Activated naive CD4-positive, alpha-beta T cell treated with anti-CD3 and anti-CD28 coated beads, Interleukin-2, amount 50 U/mL, for 16 hours (primary cell): Measurements from ENCODE around the gene POLR2B.
"Not testable (repeated sequence)": the region's sequence is repeated elsewhere in the genome, so short reads cannot be mapped to it uniquely, and the experiment has no call there.

ENCODE experiments used
- DNase-seq: peaks from one replicate; pipeline ENCODE4 v3.0.0-alpha.2; 2020

Gene POLR2B

DNA sequence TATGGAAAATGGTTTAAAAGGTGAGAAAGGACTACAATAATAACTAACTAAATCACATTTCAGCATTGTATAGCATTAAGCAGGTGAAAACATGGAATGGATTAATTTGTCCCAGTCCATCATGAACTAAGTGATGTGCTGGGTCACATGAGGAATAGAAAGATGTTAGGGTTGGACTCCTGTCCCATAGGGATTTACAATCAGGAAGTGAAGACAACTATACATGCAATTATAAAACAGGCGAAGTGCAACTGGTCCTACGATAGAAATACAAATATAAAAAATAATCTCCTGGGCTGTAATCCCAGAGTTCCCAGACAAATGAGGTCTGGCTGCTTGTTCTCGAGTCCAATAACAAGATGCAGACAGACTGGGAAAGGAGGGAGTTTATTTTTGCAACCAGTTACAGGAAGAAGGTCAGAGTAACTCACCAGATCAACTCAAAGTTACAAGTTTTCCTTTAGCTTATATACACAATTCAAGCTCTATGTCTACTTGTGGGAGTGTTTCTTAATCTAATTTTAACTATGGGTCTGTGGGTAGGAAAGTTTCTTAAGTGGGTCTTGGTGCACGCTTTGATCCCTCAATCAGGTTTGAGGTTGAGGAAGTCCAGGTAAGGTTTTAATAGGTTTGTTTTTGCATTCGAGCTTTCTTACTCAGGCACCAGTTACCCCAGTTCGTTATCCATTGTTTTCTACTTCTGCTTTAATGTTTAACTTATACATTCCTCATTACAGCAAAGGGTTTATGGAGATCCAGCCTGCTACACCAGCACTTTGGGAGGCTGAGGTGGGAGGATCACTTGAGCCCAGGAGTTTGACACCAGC, 81.4 kb downstream of the POLR2B start:
- no peak for DNase-seq

DNA sequence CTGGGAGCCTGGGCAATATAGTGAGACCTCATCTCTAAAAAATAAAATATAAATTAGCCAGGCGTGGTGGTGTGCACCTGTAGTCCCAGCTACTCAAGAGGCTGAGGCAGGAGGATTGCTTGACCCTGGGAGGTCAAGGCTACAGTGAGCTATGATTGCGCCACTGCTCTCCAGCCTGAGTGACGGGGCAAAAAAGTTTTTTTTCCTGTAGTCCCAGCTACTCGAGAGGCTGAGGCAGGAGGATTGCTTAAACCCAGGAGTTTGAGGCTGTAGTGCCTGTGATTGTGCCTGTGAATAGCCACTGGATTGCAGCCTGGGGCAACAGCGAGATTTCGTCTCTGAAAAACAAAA, 82.0 kb downstream of the POLR2B start:
- DNase-seq = not testable (repeated sequence)

DNA sequence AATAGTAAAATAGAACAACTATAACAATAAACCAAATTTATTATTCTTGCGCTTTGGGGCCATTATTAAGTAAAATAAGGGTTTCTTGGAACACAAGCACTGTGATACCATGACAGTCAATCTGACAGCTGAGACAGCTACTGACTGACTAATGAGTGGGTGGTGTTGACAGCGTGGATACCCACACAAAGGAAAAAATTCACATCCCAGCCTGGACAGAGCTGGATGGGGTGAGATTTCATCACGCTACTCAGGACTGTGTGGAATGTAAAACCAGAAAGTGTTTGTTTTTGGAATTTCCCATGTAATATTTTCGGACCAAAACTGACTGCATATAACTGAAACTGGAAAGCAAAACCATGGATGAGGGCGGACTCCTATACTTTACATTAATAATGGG, 82.7 kb downstream of the POLR2B start:
- DNase-seq = no peak

DNA sequence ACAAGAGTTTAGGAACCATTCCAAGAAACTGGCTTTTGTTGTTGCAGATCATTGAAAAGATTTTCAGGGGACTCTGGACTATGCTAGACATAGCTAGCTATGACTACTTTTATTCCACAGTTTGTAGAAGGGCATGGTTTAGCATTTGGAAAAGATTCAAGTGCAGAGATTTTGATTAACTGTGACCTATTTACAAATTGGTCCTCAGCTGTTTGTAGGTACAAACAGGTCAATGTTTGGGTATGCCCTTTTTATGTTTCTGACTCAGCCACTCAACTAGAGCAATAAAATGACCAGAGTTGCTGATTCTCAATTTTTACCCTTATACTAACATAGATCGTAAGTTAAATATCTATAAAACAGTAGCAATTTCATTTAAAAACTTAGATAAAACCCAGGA, 84.8 kb downstream of the POLR2B start:
- DNase-seq = no peak

DNA sequence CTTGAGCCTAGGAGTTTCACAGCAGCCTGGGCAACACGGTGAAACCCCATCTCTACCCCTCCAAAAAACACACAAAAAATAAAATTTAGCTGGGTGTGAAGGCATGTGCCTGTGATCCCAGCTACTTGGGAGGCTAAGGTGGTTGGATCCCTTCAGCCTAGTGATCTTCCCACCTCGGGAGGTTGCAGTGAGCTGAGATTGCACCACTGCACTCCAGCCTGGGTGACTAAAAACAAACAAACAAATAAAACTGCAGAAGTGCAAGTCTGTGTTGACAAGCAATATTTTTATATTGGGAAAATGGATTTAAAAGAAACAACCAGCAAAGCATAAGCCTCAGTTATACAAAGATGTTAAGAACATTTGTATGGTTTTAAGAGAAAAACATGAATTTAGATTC, 85.4 kb downstream of the POLR2B start:
- no peak for DNase-seq

DNA sequence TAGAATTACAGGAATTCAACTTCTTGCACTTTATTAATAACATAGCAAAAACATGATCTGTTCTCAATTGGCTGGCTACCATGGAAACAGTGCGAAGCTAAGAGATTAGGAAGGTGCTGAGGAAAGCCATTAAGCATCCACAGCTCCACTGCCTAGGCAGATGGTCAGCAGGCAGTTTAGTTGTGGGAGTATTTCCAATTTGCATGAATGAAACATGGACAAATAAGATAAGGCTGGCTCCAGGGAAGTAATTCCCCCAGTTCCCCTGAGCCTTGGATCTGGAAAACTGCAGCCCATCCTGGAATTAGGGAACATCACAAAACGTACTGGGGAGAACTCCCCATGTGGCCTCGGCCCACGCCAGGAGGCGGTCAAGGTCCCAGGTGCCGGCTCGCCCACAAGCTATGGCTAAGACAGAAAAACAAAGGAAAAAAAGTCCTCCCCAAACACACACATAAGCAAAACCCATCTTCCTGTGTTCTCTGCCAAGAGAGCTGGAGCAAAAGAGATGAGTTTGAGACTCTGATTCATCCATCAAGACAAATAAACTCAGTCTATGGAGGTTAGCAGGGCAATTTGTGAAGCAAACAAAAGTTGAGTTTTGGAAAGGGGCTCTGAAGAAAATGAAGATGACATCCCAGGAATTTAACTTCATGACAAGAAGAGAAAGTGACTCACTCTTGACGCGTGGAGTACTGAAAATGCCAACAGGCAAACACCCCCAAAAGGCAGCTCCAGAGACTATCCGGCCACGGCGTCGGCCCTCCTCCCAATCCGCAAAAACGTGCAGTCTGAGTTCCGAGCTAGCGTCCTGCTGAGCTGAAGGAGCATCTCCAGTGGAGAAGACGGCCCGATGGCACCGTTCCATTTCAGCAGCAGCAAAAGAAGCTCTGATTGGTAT, 86.4 kb downstream of the POLR2B start:
- no peak for DNase-seq

DNA sequence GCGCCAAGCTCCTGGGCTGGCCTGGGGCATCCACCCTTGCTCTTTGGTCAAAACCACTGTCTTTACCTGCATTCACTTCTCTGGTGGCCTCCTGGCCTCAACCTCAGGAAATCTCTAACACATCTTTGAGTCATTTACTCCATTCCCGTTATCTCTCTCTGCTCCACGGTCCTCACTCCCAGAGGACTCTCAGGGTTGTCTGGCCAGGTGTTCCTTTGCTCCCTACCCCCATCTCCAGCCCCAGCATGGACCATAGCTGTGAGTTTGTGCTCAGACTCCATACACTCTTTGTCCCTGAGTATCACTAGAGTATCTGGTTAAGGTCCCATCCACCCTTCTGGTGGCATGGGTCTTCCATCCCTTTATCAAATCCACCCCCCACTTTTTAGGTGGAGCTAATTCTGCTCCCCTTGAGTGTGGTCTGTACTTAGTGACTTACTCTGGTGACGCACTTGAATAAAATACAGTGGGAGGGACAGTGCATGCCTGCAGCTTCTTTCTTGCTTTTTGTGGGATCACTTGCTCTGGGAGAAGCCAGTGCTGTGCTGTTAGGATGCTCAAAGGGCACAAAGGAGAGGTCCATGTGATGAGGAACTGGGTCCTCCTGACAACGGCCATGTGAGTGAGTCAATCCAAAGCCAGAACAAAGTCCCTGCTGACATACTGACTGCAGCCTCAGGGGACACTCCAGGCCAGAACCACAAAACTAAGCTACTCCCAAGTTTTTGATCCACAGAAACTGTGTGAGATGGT, 87.2 kb downstream of the POLR2B start:
- DNase-seq = no peak

DNA sequence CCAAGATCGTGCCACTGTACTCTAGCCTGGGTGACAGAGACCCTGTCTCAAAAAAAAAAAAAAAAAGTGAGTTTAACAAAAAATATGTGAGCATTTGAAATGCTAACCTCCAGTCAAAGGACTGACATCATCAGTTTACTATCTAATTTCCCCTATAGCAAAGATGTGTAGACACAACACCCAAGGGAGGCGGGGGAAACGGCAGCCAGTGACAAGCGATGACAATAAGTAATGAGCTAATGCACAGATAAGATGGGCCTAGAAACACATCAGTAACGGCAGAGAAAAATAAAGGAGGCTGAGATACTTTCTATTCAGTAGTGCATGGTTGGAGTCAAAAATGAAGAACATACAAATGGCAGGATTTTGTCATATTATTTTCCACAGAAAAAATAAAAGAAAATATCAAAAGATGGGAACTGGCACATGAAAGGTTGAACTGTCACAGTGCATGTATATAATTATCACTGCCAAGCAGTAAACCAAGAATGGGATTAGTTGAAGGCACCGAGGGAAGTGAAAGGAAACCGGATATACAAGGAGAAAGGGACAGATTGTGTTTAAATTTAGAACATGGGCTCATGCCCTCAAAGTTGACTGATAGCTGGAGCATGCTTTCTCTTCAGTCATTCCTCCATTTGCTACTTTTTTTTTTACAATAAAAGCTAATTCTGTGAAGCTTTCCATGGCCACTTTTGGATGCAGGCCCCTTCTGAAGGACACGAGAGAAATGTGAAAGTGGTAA, 89.7 kb downstream of the POLR2B start:
- no peak for DNase-seq

DNA sequence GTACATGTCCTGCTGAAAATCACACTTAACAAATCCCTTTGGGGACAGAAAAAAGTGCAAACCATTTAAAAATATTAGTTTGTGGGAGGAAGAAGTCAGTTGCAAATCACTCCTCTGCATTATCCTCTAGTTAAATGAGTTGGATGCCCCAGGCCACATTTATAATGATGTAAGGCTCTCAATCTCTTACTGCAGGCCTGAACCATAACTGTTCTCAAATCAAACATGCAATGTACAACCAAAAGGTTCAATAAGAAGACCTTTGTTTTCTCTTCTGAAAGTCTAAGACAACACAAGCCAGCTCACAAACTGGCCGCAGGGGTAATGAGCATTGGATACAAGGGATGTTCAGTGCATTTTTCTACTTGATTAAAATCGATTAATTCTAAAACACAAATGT, 91.8 kb downstream of the POLR2B start:
- DNase-seq = no peak

DNA sequence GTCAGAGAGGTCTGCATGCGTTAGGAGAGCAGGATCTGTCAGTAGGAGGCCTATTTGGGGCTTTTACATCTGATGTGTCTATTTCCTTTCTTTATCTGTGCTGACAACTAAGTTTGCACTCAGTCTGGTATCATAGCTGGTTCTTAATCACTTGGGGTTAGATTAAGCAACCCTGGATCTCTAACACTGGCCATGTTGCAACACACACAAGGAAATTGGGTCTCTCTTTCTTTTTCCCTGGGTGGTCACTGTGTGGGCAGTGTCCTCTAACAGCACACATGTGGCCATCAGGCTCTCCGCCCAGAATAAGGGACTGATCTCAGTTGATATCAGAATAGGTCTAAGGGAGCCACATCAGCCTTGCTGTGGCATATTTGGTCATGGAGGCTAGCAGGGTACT, 92.6 kb downstream of the POLR2B start:
- DNase-seq = no peak

DNA sequence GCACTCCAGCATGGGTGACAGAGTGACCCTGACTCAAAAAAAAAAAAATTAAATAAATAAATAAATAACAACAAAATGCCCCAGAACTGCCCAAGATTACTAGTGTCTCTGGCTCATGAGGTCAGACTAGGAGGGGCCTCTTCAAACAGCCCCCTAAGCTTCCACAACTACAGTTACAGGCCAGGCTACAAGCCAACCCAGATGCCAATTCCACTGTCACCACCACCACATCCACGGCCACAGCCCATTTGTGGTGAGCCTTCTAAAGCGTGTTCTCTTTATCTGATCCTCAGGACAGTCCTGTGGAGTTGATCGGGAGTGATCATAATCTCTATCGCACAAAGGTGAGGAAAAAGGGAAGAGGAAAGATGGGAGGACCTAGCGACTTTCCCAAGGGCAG, 94.9 kb downstream of the POLR2B start:
- DNase-seq = no peak

DNA sequence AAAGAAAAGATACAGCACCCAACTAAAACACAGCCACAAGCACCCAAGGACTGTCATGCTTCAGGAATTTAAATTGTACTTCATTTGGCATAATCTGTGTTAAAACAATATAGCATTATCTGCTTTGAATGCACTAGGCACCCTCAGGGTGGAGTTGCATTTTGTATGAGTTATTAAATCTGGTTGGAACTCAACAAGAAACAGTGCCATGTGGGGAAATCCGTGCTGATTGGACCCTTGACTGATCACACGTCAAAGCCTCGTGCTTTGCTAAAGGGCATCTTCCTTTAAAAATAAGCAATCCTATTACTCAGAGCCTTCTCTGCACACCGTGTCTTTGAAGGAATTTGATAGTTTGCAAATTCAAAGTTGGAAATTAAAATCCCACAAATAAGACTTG, 96.0 kb downstream of the POLR2B start:
- no peak for DNase-seq

DNA sequence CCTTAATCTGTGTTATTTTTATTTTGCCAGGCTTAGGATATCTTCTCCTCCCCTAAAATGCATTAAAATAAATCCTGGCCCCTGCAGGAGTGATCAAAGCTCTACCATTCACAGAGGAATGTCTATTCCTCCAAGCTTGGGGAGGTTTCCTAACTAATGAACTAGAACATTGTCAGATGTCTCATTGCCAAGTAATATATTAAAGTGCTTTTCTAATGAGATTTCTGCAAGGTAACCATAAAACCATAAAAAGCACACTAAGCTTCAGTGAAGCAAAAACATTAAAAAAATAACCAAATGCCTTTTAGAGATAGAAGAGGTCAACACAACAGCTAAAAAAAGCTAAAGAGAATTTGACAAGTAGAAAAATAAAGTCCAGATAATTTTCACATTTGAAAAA, 96.7 kb downstream of the POLR2B start:
- DNase-seq = no peak

DNA sequence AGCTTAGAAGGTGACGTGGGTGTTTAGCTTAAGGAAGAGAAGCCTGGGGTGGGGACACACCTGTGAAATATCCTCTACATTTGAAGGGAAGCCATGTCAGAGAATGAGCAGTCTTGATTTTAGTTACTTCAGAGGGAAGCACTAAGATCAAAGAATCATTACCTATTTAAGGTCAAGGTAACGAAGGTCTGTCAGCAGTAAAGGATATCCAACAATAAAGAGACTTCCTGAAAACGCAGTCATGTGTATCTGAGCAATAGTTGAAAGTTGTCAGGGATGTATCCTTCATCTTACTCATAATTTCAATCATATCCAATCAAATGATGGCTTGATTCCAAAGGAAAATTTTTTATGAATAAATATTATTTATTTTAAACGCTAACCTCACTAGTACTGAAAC, 98.0 kb downstream of the POLR2B start:
- DNase-seq = no peak

DNA sequence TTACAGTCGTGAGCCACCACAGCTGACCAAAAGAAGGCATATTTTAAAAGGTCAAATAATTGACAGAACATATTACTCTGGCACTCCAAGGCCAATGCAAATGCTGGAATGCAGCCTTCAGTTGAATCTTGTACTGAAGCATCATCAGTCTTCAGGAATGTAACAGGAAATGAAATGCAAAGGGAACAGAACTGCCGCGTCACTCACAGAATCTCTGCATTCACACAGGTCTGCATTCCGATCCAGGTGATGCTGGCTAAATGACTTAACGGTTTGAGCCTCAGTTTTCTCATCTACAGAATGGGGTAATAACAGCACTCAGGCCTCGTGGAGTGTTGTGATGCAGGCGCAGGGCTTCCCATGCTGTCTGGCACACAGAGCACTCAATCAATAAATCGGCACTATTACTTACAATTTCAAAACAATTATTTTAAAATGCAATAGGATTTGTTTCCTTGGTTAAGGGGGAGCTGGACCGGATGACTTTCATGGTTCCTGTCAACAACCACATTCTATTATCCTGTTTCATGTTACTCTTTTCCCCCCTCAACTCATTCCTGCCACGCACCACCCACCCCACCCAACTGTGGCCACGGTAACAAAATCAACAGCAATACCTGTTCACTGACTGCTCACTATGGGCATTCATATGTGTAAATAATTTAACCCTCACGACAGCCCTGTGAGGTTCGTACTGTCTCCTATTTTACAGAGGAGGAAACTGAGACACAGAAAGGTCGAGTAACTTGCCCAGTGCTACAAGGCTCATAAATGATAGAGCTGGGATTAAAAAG, 99.1 kb downstream of the POLR2B start:
- no peak for DNase-seq

DNA sequence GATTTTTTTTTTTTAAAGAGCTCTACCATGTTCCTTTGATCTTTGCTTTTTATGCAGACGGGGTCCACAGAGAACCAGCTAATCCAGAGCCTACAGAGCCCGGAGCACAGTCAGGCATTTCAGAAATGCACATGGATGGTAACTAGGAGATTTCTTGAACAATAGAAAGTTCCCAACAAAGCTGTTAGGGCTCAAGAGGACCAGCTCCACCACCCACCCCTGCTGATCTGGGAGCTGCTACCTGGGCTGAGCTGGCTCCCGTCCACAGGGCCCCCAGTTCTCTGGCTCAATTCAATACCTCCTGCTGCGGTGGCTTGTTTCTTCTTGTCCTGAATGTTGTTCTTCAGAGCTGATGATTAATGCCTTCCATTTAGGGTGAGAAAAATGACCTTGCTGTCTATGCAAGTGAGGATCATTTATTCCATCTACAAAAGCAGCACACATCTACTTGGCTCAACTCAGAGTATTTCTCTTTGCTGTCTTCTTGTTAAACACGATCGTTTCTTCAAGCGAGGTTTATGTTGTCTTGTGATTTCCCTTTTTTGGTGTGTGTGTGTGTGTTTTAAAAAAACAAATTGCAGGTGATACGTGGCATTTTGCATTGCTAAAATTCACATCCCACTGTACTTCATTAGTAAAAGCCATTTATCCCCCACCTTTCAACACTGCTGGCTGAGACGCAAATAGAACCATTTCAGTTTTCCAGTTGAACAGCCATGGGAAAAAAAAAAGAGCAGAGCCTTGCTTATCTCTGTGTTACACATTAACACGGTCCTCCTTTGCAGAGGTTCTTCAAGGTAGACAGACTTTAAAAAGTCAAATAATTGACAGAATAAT, 100.2 kb downstream of the POLR2B start:
- no peak for DNase-seq
